ENCODE results near the gene C3orf18. TPM values are rescaled to one million over a fixed set of nuclear protein-coding genes. Genes with fewer than 3 reads are reported as not detected.
A peak's percentile ranks its signal among the peaks of the same experiment; 100 is the strongest.

C3orf18 gene
- total RNA-seq, 1 experiment from 2014 or later, result 5.0 TPM

- no peak overlapping the region for H3K4me3 ChIP-seq (ENCODE audit: low read depth in 2 of 2, low read length in 2 of 2)
- H3K27me3 ChIP-seq (ENCODE audit: control insufficient read depth, insufficient read depth, low read length), result no peaks in the 10 kb centered on the region
- in situ Hi-C loops (cut with HindIII; ENCODE audit: low pct_unique_long_range_greater_than_20kb, low sequenced_read_pairs) (no loop called here), intact Hi-C loops (cut with micrococcal nuclease; ENCODE audit: unreplicated experiment) (no loop called here)
- no peaks in the 10 kb centered on the region for H3K36me3 ChIP-seq (ENCODE audit: control insufficient read depth, insufficient read depth, low read length)
- H3K9me3 ChIP-seq (ENCODE audit: control insufficient read depth, insufficient read depth, low read depth, low read length), result no peaks in the 10 kb centered on the region
- CTCF ChIA-PET, result no interaction called here
- H3K4me1 ChIP-seq (ENCODE audit: control insufficient read depth, insufficient read depth, low read length), result peaks cover 11% of the 10 kb centered on the region
- no peak for ATAC-seq
- TF ChIP-seq REST (IDR thresholded peaks at IDR 0.05; ENCODE audit: insufficient read depth in 1 of 2, low read depth in 2 of 2, low read length in 1 of 2) (no peak), POLR2AphosphoS5 (IDR thresholded peaks at IDR 0.05; ENCODE audit: low read depth, low read length) (no peak)
- H3K27ac ChIP-seq (ENCODE audit: low read length), result no peak overlapping the region
- no peak for DNase-seq (ENCODE audit: low read depth, low spot score)
- POLR2A ChIA-PET, result no interaction called here
- no TSS peak for BruUV-seq (replicated peaks)
Measured at GRCh38 chr3:50602595-50603191, 35.1 kb upstream of the C3orf18 start.

GRCh38 chr3:50600841-50601591 lies 33.5 kb upstream of the C3orf18 start:
- ATAC-seq, result 0 out of 2 replicates have a peak, but pooled peaks have one; percentile 29

More at GRCh38 chr3:50600841-50601591, 33.5 kb upstream of the C3orf18 start:
- Histone ChIP-seq H3K36me3 (ENCODE audit: control insufficient read depth, insufficient read depth, low read length) (no peaks in the 10 kb centered on the region), H3K27ac (ENCODE audit: low read length) (no peak overlapping the region), H3K4me1 (ENCODE audit: control insufficient read depth, insufficient read depth, low read length) (peaks cover 11% of the 10 kb centered on the region), H3K4me3 (ENCODE audit: low read depth in 2 of 2, low read length in 2 of 2) (no peak overlapping the region), H3K27me3 (ENCODE audit: control insufficient read depth, insufficient read depth, low read length) (no peaks in the 10 kb centered on the region), H3K9me3 (ENCODE audit: control insufficient read depth, insufficient read depth, low read depth, low read length) (no peaks in the 10 kb centered on the region)
- no peak for DNase-seq (ENCODE audit: low read depth, low spot score)
- TF ChIP-seq REST (IDR thresholded peaks at IDR 0.05; ENCODE audit: insufficient read depth in 1 of 2, low read depth in 2 of 2, low read length in 1 of 2) (no peak), SIN3A (IDR thresholded peaks at IDR 0.05; ENCODE audit: borderline replicate concordance, insufficient read depth, low read depth, low read length) (no peak), TCF7L2 (IDR thresholded peaks at IDR 0.05; ENCODE audit: low read depth, low read length) (no peak), CTCF (IDR thresholded peaks at IDR 0.05) (no peak), POLR2AphosphoS5 (IDR thresholded peaks at IDR 0.05; ENCODE audit: low read depth, low read length) (no peak)
- ChIA-PET CTCF (no interaction called here), POLR2A (no interaction called here)
- intact Hi-C loops (cut with micrococcal nuclease; ENCODE audit: unreplicated experiment) (no loop called here), in situ Hi-C loops (cut with HindIII; ENCODE audit: low pct_unique_long_range_greater_than_20kb, low sequenced_read_pairs) (no loop called here)
- no TSS peak for BruUV-seq (replicated peaks)

Data from Panc1 (cell line).